Neural cell (in vitro differentiated cells): ENCODE measurements around the gene DBX2.

Source experiments
- EP300 ChIP-seq: fragments of 450-650 bp; conservative IDR thresholded peaks from 2 replicates; pipeline ENCODE4 v1.6.1; 2014; ENCODE audit warnings: antibody characterized with exemption, mild to moderate bottlenecking, moderate library complexity; ENCODE audit not compliant: poor library complexity, severe bottlenecking
- EZH2 ChIP-seq: fragments of 200-600, 300-800 bp; shearing (Covaris generic), sonication (generic); IDR thresholded peaks from 2 replicates; pipeline ENCODE4 v1.6.1; 2014; ENCODE audit warnings: antibody characterized with exemption, low read length, borderline replicate concordance, mild to moderate bottlenecking; ENCODE audit not compliant: insufficient read depth, poor library complexity, severe bottlenecking
- POLR2AphosphoS5 ChIP-seq: IDR thresholded peaks from 2 replicates; pipeline ENCODE4 v1.6.1; 2012
- RAD21 ChIP-seq: fragments of 450-650 bp; conservative IDR thresholded peaks from 2 replicates; pipeline ENCODE4 v1.6.1; 2014; ENCODE audit warnings: antibody characterized with exemption, mild to moderate bottlenecking, moderate library complexity
- REST ChIP-seq: IDR thresholded peaks from 2 replicates; pipeline ENCODE4 v1.6.1; 2012; ENCODE audit warnings: borderline replicate concordance
- TAF1 ChIP-seq: IDR thresholded peaks from 2 replicates; pipeline ENCODE4 v1.6.1; 2012; ENCODE audit warnings: low read depth
- TF ChIP-seq, protein P1 (sequence below): fragments of 450-650 bp; IDR thresholded peaks from 2 replicates; pipeline ENCODE4 v1.5.1; 2014; ENCODE audit warnings: antibody characterized with exemption, mild to moderate bottlenecking, moderate library complexity; ENCODE audit not compliant: poor library complexity, severe bottlenecking

- TF ChIP-seq REST (no peak), RAD21 (no peak), POLR2AphosphoS5 (no peak), EP300 (no peak), TAF1 (no peak), EZH2 (no peak)
- TF ChIP-seq, protein P1, sequence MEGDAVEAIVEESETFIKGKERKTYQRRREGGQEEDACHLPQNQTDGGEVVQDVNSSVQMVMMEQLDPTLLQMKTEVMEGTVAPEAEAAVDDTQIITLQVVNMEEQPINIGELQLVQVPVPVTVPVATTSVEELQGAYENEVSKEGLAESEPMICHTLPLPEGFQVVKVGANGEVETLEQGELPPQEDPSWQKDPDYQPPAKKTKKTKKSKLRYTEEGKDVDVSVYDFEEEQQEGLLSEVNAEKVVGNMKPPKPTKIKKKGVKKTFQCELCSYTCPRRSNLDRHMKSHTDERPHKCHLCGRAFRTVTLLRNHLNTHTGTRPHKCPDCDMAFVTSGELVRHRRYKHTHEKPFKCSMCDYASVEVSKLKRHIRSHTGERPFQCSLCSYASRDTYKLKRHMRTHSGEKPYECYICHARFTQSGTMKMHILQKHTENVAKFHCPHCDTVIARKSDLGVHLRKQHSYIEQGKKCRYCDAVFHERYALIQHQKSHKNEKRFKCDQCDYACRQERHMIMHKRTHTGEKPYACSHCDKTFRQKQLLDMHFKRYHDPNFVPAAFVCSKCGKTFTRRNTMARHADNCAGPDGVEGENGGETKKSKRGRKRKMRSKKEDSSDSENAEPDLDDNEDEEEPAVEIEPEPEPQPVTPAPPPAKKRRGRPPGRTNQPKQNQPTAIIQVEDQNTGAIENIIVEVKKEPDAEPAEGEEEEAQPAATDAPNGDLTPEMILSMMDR: no peak
These were observed 24.8 kb upstream of the DBX2 start for GRCh38 chr12:45075587-45076282.
